Activated CD4-positive, alpha-beta T cell treated with anti-CD3 and anti-CD28 coated beads for 48 hours (primary cell): Measurements from ENCODE around the gene ARHGAP29.
A peak's percentile ranks its signal among the peaks of the same experiment; 100 is the strongest.

Experiments used
- DNase-seq: peaks from one replicate; pipeline ENCODE4 v3.0.0-alpha.2; 2020

Gene ARHGAP29

GRCh38 chr1:94237291-94238226 lies at the start of gene ARHGAP29:
TSS of gene ARHGAP29 (minus strand) at chr1:94237584. CDS start at chr1:94231611, 5,973 bp downstream.
- peak; percentile 79 for DNase-seq

GRCh38 chr1:94286864-94287437 lies 49.6 kb upstream of the ARHGAP29 start:
- no peak for DNase-seq

- DNase-seq, result no peak
Observed at GRCh38 chr1:94285031-94285654, 47.8 kb upstream of the ARHGAP29 start.

GRCh38 chr1:94284476-94284875 lies 47.1 kb upstream of the ARHGAP29 start:
- no peak for DNase-seq

GRCh38 chr1:94283462-94283861 lies 46.1 kb upstream of the ARHGAP29 start:
- no peak for DNase-seq

- no peak for DNase-seq
Observed at GRCh38 chr1:94282143-94282711, 44.8 kb upstream of the ARHGAP29 start.

- DNase-seq, result no peak
Observed at GRCh38 chr1:94281361-94282142, 44.2 kb upstream of the ARHGAP29 start.

- no peak for DNase-seq
Observed at GRCh38 chr1:94280541-94280940, 43.2 kb upstream of the ARHGAP29 start.

GRCh38 chr1:94279462-94279861 lies 42.1 kb upstream of the ARHGAP29 start:
- DNase-seq, result no peak

- no peak for DNase-seq
Observed at GRCh38 chr1:94279038-94279437, 41.7 kb upstream of the ARHGAP29 start.

GRCh38 chr1:94276988-94277434 lies 39.6 kb upstream of the ARHGAP29 start:
- no peak for DNase-seq

GRCh38 chr1:94275083-94275482 lies 37.7 kb upstream of the ARHGAP29 start:
- DNase-seq, result no peak

GRCh38 chr1:94274561-94274960 lies 37.2 kb upstream of the ARHGAP29 start:
- DNase-seq, result no peak

- no peak for DNase-seq
Observed at GRCh38 chr1:94273111-94273510, 35.7 kb upstream of the ARHGAP29 start.

- DNase-seq, result no peak
Observed at GRCh38 chr1:94272388-94272787, 35.0 kb upstream of the ARHGAP29 start.

- no peak for DNase-seq
Observed at GRCh38 chr1:94271373-94271772, 34.0 kb upstream of the ARHGAP29 start.

- no peak for DNase-seq
Observed at GRCh38 chr1:94270801-94271203, 33.4 kb upstream of the ARHGAP29 start.

- no peak for DNase-seq
Observed at GRCh38 chr1:94269921-94270320, 32.5 kb upstream of the ARHGAP29 start.

GRCh38 chr1:94265906-94266305 lies 28.5 kb upstream of the ARHGAP29 start:
- no peak for DNase-seq

- no peak for DNase-seq
Observed at GRCh38 chr1:94265011-94265422, 27.6 kb upstream of the ARHGAP29 start.

GRCh38 chr1:94260635-94261387 lies 23.4 kb upstream of the ARHGAP29 start:
- DNase-seq, result no peak
